ENCODE results near the gene ARHGAP32.

ARHGAP32 gene

GRCh38 chr11:128946648-128947047, 245.5 kb downstream of the ARHGAP32 start:
- no peak for DNase-seq

- no peak for DNase-seq
Measured at GRCh38 chr11:128943428-128943976, 248.6 kb downstream of the ARHGAP32 start.

- DNase-seq, result peak; percentile 19
Measured at GRCh38 chr11:128942817-128943427, 249.2 kb downstream of the ARHGAP32 start, which contains the start of gene TP53AIP1. TSS of gene TP53AIP1 (minus strand) at chr11:128942871. CDS start at chr11:128937818, 5,053 bp downstream.

- DNase-seq, result no peak
Measured at GRCh38 chr11:128942272-128942612, 249.9 kb downstream of the ARHGAP32 start.

GRCh38 chr11:128941573-128942271, 250.4 kb downstream of the ARHGAP32 start:
- DNase-seq, result no peak

- no peak for DNase-seq
Measured at GRCh38 chr11:128941110-128941509, 251.0 kb downstream of the ARHGAP32 start.

- no peak for DNase-seq
Measured at GRCh38 chr11:128940603-128941002, 251.5 kb downstream of the ARHGAP32 start.

GRCh38 chr11:128940156-128940555, 252.0 kb downstream of the ARHGAP32 start:
- no peak for DNase-seq

- DNase-seq, result no peak
Measured at GRCh38 chr11:128939591-128939990, 252.5 kb downstream of the ARHGAP32 start.

- DNase-seq, result no peak
Measured at GRCh38 chr11:128938156-128938885, 253.8 kb downstream of the ARHGAP32 start.

GRCh38 chr11:128937480-128937879, 254.6 kb downstream of the ARHGAP32 start:
- peak; percentile 13 for DNase-seq

GRCh38 chr11:128936606-128937251, 255.4 kb downstream of the ARHGAP32 start:
- DNase-seq, result no peak

GRCh38 chr11:128934926-128935325, 257.2 kb downstream of the ARHGAP32 start:
- no peak for DNase-seq

GRCh38 chr11:128934351-128934750, 257.8 kb downstream of the ARHGAP32 start:
- no peak for DNase-seq

GRCh38 chr11:128933481-128934178, 258.5 kb downstream of the ARHGAP32 start:
- no peak for DNase-seq

GRCh38 chr11:128931668-128932067, 260.5 kb downstream of the ARHGAP32 start:
- DNase-seq, result no peak

- DNase-seq, result no peak
Measured at GRCh38 chr11:128931066-128931465, 261.1 kb downstream of the ARHGAP32 start.

GRCh38 chr11:128929991-128930390, 262.1 kb downstream of the ARHGAP32 start:
- no peak for DNase-seq

- no peak for DNase-seq
Measured at GRCh38 chr11:128929468-128929867, 262.7 kb downstream of the ARHGAP32 start.

- DNase-seq, result no peak
Measured at GRCh38 chr11:128928400-128928799, 263.7 kb downstream of the ARHGAP32 start.

- no peak for DNase-seq
Measured at GRCh38 chr11:128927683-128928336, 264.3 kb downstream of the ARHGAP32 start.

- DNase-seq, result no peak
Measured at GRCh38 chr11:128927108-128927461, 265.0 kb downstream of the ARHGAP32 start.

Measured in NCI-H1092 treated with DMSO at 0.1 percent for 48 hours (cell line).